K562 (cell line): ENCODE results near the gene RANBP3. TPM values are rescaled to one million over a fixed set of nuclear protein-coding genes. Genes with fewer than 3 reads are reported as not detected.
A peak's percentile ranks its signal among the peaks of the same experiment; 100 is the strongest.

Experiments used
- ATAC-seq: fragments of 200-7000 bp; cut with Tn5 transposase; 3 replicates; pipeline ENCODE4 v1.9.1; 2020; ENCODE audit warnings: moderate library complexity
- BruUV-seq: library from RNA; stranded (reverse); fragments of 400-500 nt; replicated peaks from 2 replicates; lab custom pipeline; 2021; lab: Mats Ljungman, UMichigan
- CTCF ChIA-PET: fragments of 300-600 bp; formaldehyde crosslinking; extraction: SDS; loops from one replicate; lab custom pipeline; 2021; ENCODE audit warnings: low intra/inter-chr PET ratio; lab: Yijun Ruan, JAX
- POLR2A ChIA-PET: fragments of 300-600, 350-650 bp; sonication (Branson Sonifier 250); formaldehyde crosslinking; extraction: SDS; loops from one replicate; lab custom pipeline; 2021; ENCODE audit warnings: antibody characterized with exemption, inconsistent platforms; lab: Yijun Ruan, JAX
- DNase-seq, 4 experiments: peaks; one replicate each; pipeline versions ENCODE4 v3.0.0 to v3.0.0-alpha.2; 2011 to 2018; ENCODE audit warnings: low spot score in 3 of 4, mixed read lengths in 3 of 4; ENCODE audit errors: extremely low read depth in 1 of 4
- FAIRE-seq: peaks from 2 replicates; lab custom pipeline; 2011; peaks lifted over from hg19 to GRCh38; lab: Jason Lieb, UNC
- H2AFZ ChIP-seq: 2 replicates; pipeline ENCODE4 v1.6.0; 2011; ENCODE audit warnings: low read depth, low read length, control low read depth, inconsistent platforms
- H3K27ac ChIP-seq: fragments of 200-600 bp; 3 replicates; pipeline ENCODE4 v1.8.0; 2011; ENCODE audit warnings: low read depth, mild to moderate bottlenecking, control low read depth, inconsistent platforms, low read length, moderate library complexity, mixed read lengths; ENCODE audit errors: extremely low read depth
- H3K27me3 ChIP-seq, 2 experiments: fragments of 300-600 bp in 1 of 2; 2 replicates in 1 of 2; 3 replicates in 1 of 2; pipeline versions ENCODE4 v1.6.0 to v1.8.0; 2011; ENCODE audit warnings: inconsistent platforms in 2 of 2, low read length in 2 of 2, mild to moderate bottlenecking in 1 of 2, mixed read lengths in 1 of 2, moderate library complexity in 1 of 2; ENCODE audit not compliant: control insufficient read depth in 2 of 2, insufficient read depth in 2 of 2
- H3K36me3 ChIP-seq: fragments of 300-600 bp; 3 replicates; pipeline ENCODE4 v1.8.0; 2011; ENCODE audit warnings: mild to moderate bottlenecking, low read length, inconsistent platforms; ENCODE audit not compliant: control insufficient read depth, insufficient read depth
- H3K4me1 ChIP-seq, 2 experiments: fragments of 200-600 bp in 1 of 2; replicated peaks in 1 of 2; 2 replicates in 1 of 2; 3 replicates in 1 of 2; pipeline versions ENCODE4 v1.5.1 to v1.8.0; 2011; ENCODE audit warnings: inconsistent platforms in 2 of 2, low read length in 2 of 2, mild to moderate bottlenecking in 1 of 2, mixed read lengths in 1 of 2, moderate library complexity in 1 of 2; ENCODE audit not compliant: control insufficient read depth in 2 of 2, insufficient read depth in 2 of 2
- H3K4me2 ChIP-seq: 2 replicates; pipeline ENCODE4 v1.6.1; 2011; ENCODE audit warnings: low read length, control low read depth, inconsistent platforms, mixed read lengths; ENCODE audit not compliant: insufficient read depth
- H3K4me3 ChIP-seq: fragments of 200-600 bp; sonication (generic), shearing (Covaris generic); 2 replicates; pipeline ENCODE4 v1.5.1; 2016; ENCODE audit warnings: control low read depth, inconsistent platforms
- H3K79me2 ChIP-seq: fragments of 200-600 bp; 3 replicates; pipeline ENCODE4 v1.8.0; 2011; ENCODE audit warnings: low read length, inconsistent platforms; ENCODE audit not compliant: control insufficient read depth, insufficient read depth
- H3K9ac ChIP-seq, 2 experiments: 2 replicates each; pipeline versions ENCODE4 v1.6.0 to v1.6.1; 2011; ENCODE audit warnings: low read depth in 2 of 2, low read length in 2 of 2, control low read depth in 1 of 2, inconsistent platforms in 1 of 2, mild to moderate bottlenecking in 1 of 2, mixed read lengths in 1 of 2; ENCODE audit not compliant: insufficient read depth in 1 of 2
- H3K9me1 ChIP-seq: one replicate; pipeline ENCODE4 v1.6.0; 2011; ENCODE audit warnings: inconsistent platforms, mild to moderate bottlenecking, low read length, moderate library complexity; ENCODE audit not compliant: control insufficient read depth, insufficient read depth
- H3K9me3 ChIP-seq: replicated peaks from 2 replicates; pipeline ENCODE4 v1.5.1; 2011; ENCODE audit warnings: low read depth, low read length, inconsistent platforms; ENCODE audit not compliant: control insufficient read depth, insufficient read depth
- H4K20me1 ChIP-seq: replicated peaks from 2 replicates; pipeline ENCODE4 v1.6.1; 2011; ENCODE audit warnings: low read length, inconsistent platforms, mixed read lengths; ENCODE audit not compliant: control insufficient read depth, insufficient read depth
- ERF ChIP-seq: fragments of 450-650 bp; formaldehyde crosslinking; IDR thresholded peaks from 2 replicates; pipeline ENCODE4 v1.4.0; 2020; ENCODE audit warnings: mild to moderate bottlenecking, mixed read lengths
- KDM5B ChIP-seq: fragments of 200-600 bp; sonication (generic); IDR thresholded peaks from 2 replicates; pipeline ENCODE4 v1.6.1; 2012; ENCODE audit warnings: low read depth, mild to moderate bottlenecking, moderate library complexity, low read length, control low read depth, inconsistent platforms; ENCODE audit not compliant: insufficient replicate concordance
- MECOM ChIP-seq: fragments of 250-450 bp; sonication (Bioruptor Pico); IDR thresholded peaks from 2 replicates; pipeline ENCODE4 v1.8.0; 2022; ENCODE audit warnings: inconsistent platforms
- MEF2D ChIP-seq: conservative IDR thresholded peaks from 2 replicates; pipeline ENCODE4 v1.6.1; 2016; ENCODE audit warnings: low read depth, missing genetic modification characterization, missing compliant biosample characterization
- NR3C1 ChIP-seq: sonication (generic); formaldehyde crosslinking; IDR thresholded peaks from 2 replicates; pipeline ENCODE4 v1.8.1; 2022; ENCODE audit warnings: missing genetic modification reagents
- PHB ChIP-seq: fragments of 250-450 bp; sonication (Bioruptor Pico); IDR thresholded peaks from 2 replicates; pipeline ENCODE4 v1.5.0; 2021
- POLR2G ChIP-seq: fragments of 200-400 bp; formaldehyde crosslinking; IDR thresholded peaks from 2 replicates; pipeline ENCODE4 v1.6.1; 2017; ENCODE audit warnings: low read depth, mild to moderate bottlenecking, antibody characterized with exemption, low read length, moderate library complexity
- SMARCA5 ChIP-seq: fragments of 450-650 bp; IDR thresholded peaks from 2 replicates; pipeline ENCODE4 v1.6.1; 2016
- TEAD2 ChIP-seq: fragments of 450-650 bp; IDR thresholded peaks from 2 replicates; pipeline ENCODE4 v1.6.1; 2016; ENCODE audit warnings: missing genetic modification characterization, control low read depth, missing compliant biosample characterization
- ZNF12 ChIP-seq: sonication (generic); formaldehyde crosslinking; IDR thresholded peaks from 2 replicates; pipeline ENCODE4 v1.4.0; 2020; ENCODE audit warnings: mild to moderate bottlenecking, missing genetic modification reagents
- ZNF445 ChIP-seq: fragments of 250-450 bp; sonication (Bioruptor Pico); IDR thresholded peaks from 2 replicates; pipeline ENCODE4 v1.4.0; 2020; ENCODE audit warnings: low read depth, mild to moderate bottlenecking, moderate library complexity
- ZNF740 ChIP-seq, 3 experiments: fragments of 200-800 bp in 1 of 3; sonication (Bioruptor generic) in 1 of 3; sonication (generic) in 1 of 3; formaldehyde crosslinking in 1 of 3; IDR thresholded peaks; 2 replicates each; pipeline versions ENCODE4 v1.6.1 to v1.8.0; 2016 to 2022; ENCODE audit warnings: mild to moderate bottlenecking in 2 of 3, missing compliant biosample characterization in 2 of 3, missing genetic modification characterization in 2 of 3, missing genetic modification reagents in 1 of 3
- WGBS: fragments of 100-300 bp; shearing (Covaris generic); methylation state at CpG from one replicate; pipeline ENCODE4 v1.1.6; 2016; ENCODE audit warnings: low coverage, mixed read lengths; ENCODE audit not compliant: insufficient coverage; ENCODE audit errors: missing lambda C conversion rate; 5-methylcytosine and 5-hydroxymethylcytosine counted together
- in situ Hi-C: fragments of 300-500 bp; cut with MboI; formaldehyde crosslinking; loops from 4 replicates; pipeline ENCODE4 v1.15.0; 2018; ENCODE audit warnings: inconsistent platforms, mixed read lengths
- intact Hi-C: fragments of 100-400 bp; cut with micrococcal nuclease; formaldehyde crosslinking; loops from 2 replicates; pipeline ENCODE4 v1.14.2; 2022
- polyA plus RNA-seq, 8 experiments: library from polyadenylated mRNA; depleted of rRNA in 4 of 8; stranded (reverse) in 5 of 8; unstranded in 3 of 8; fragments of >200 nt; fragmentation: Nextera tagmentation in 2 of 8; fragmentation: Illumina TruSeq in 1 of 8; extraction: Ambion mirVana in 2 of 8; extraction: Trizol in 1 of 8; gene quantifications; 2 replicates each; pipeline versions ENCODE4 v1.2.1 to v1.2.3, GENCODE V29; 2011 to 2014; ENCODE audit warnings: inconsistent platforms in 1 of 8, missing spikeins in 1 of 8
- total RNA-seq, 7 experiments: library from RNA; depleted of rRNA in 6 of 7; stranded (reverse); fragments of >200 nt in 6 of 7; fragmentation: Illumina TruSeq in 2 of 7; extraction: Trizol in 2 of 7; gene quantifications; 2 replicates each; pipeline versions ENCODE4 v1.2.1 to v1.2.3, GENCODE V29; 2011 to 2021; ENCODE audit warnings: low replicate concordance in 1 of 7

The RANBP3 gene
- total and polyA plus RNA-seq, 9 of the 15 experiments (the other 6 are each of a cell fraction or from before 2014, with no cell fraction given) = 0.90 to 95.1 (median 63.2) TPM

DNA sequence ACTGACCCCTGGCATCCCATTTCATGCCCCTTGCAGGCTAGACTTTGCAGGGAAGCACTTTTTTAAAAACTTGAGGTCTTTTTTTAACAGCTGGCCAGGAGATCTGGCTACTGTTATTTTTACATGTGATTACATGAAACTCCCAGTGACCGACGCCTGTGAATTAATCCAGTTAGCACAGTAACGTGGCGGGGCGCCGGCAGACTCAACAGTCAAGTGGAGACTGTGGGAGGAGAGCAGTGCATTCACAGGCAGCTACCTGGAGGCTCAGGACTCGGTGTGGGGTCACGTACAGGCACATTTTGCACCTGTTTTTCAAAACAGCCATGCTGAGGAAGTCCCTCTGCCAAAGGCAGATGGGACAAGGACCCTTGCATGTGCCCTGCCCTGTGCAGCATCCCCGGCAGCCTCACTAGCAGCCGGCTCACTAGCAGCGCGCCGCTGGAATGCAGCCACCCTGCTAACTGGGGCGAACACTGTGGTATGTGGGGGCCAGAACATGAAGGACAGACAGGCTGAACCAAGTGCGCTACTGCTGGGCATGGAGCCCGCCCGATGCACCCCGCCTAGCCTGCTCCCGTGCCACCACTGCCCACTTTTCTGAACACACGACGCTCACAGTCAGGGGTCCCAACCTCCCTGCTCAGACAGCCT is 45.2 kb downstream of the RANBP3 start:
- no TSS peak for BruUV-seq
- no peaks in the 10 kb centered on the region for H3K27me3 ChIP-seq
- no peaks in the 10 kb centered on the region for H3K9me3 ChIP-seq
- H3K4me1 ChIP-seq = peaks cover 0 to 15% of the 10 kb centered on the region in 2 experiments; a peak in 1 of 5 replicates
- no peak overlapping the region for H3K27ac ChIP-seq
- intact Hi-C loops (no loop called here), in situ Hi-C loops (no loop called here)
- H3K4me3 ChIP-seq = no peak overlapping the region
- peaks cover 2% of the 10 kb centered on the region for H3K9me1 ChIP-seq
- DNase-seq (no peak), ATAC-seq (no peak), FAIRE-seq (no peak)
- peaks cover 97% of the 10 kb centered on the region; the same call in 2 of the 3 replicates for H3K36me3 ChIP-seq
- H4K20me1 ChIP-seq = peaks cover 3% of the 10 kb centered on the region; the same call in 1 of the 2 replicates
- ChIA-PET CTCF (no interaction called here), POLR2A (interaction anchor here (1.8 kb wide), 1 partner anchor 9 kb away, joined by 3 read pairs; no protein-coding TSS in a partner anchor)
- peak overlapping the region in 1 of 2 experiments; percentile 10; a peak in 1 of 4 replicates for H3K9ac ChIP-seq
- H3K79me2 ChIP-seq = peaks cover 5% of the 10 kb centered on the region; the same call in 1 of the 3 replicates
- WGBS = 95% methylated on average over 14 of the region's 21 CpGs
- H3K4me2 ChIP-seq = no peak overlapping the region
- no peak overlapping the region for H2AFZ ChIP-seq
- TF ChIP-seq SMARCA5 = no peak
- peak; percentile 37; the same call in 1 of the 2 replicates for TF ChIP-seq POLR2G

DNA sequence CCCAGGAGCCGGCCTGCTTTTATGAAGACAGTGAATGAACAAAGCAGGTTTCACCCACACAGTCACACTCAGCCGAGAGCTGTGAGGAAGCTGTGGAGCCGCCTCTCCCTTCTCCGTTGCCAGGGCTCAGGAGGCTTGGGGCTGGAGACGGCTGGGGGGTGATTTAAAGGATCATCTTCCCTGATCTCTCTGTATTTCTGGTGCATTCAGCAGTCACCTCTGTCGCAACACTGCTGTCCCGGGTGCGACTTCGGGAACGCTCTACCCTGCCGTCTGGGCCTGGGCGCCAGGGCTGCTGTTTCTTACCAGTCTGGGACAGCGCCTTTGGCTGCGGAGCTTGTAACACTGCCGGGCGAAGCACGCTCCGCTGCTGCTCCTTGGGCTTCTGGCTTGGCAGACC is 45.8 kb downstream of the RANBP3 start:
- no TSS peak for BruUV-seq
- no peak overlapping the region for H3K27ac ChIP-seq
- in situ Hi-C loops = no loop called here
- H3K9ac ChIP-seq = peak overlapping the region in 1 of 2 experiments; percentile 10; a peak in 1 of 4 replicates
- 95% methylated on average over 17 of the region's 18 CpGs for WGBS
- no peaks in the 10 kb centered on the region for H3K9me3 ChIP-seq
- H3K4me3 ChIP-seq = no peak overlapping the region
- ATAC-seq (no peak), DNase-seq (no peak), FAIRE-seq (no peak)
- peaks cover 97% of the 10 kb centered on the region; the same call in 2 of the 3 replicates for H3K36me3 ChIP-seq
- no peak overlapping the region for H2AFZ ChIP-seq
- intact Hi-C loops = no loop called here
- H3K9me1 ChIP-seq = peaks cover 2% of the 10 kb centered on the region
- H3K4me1 ChIP-seq = peaks cover 0 to 15% of the 10 kb centered on the region in 2 experiments; a peak in 1 of 5 replicates
- H3K4me2 ChIP-seq = no peak overlapping the region
- peaks cover 2% of the 10 kb centered on the region; the same call in 1 of the 3 replicates for H3K79me2 ChIP-seq
- H3K27me3 ChIP-seq = no peaks in the 10 kb centered on the region
- no peaks in the 10 kb centered on the region for H4K20me1 ChIP-seq
- ChIA-PET CTCF (no interaction called here), POLR2A (interaction anchor here (1.8 kb wide), 1 partner anchor 10 kb away, joined by 3 read pairs; no protein-coding TSS in a partner anchor)
- TF ChIP-seq KDM5B (no peak), ZNF12 (no peak), ERF (CRISPR knock-in tag) (no peak), NR3C1 (CRISPR knock-in tag) (no peak), ZNF445 (no peak), TEAD2 (tag) (no peak), MEF2D (tag) (no peak), MECOM (CRISPR knock-in tag) (no peak), PHB (no peak), ZNF740 (CRISPR knock-in tag; IDR thresholded peaks at IDR 0.05) (no peak), ZNF740 (tag; IDR thresholded peaks at IDR 0.05) (no peak)
